ENCODE measurements around the gene C1orf94. TPM values are rescaled to one million over a fixed set of nuclear protein-coding genes. Genes with fewer than 3 reads are reported as not detected.

C1orf94 gene
- total RNA-seq, 1 donor from 2014 or later: not detected

DNA sequence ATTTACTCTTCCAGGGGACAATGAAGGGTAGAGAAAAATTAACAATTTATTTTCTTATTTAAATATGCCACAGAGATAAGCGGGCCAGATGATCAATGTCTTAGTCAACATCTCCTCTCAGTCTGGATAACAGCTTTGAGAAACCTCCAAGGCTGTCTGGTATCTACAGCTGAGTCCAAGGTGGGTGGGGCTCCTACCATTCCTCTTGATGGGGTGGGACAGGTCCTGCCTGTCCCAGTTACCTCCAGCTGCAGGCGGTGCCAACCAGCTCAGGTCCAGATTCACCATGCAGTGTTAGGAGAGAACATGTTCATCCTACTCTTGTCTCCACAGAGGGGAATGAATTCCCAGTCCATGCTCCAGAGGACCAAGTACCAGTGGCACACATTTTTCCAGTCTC is 32.7 kb upstream of the C1orf94 start:
- Histone ChIP-seq H3K4me3 (no peak overlapping the region), H3K9me3 (no peaks in the 10 kb centered on the region), H3K27ac (no peak overlapping the region), H3K4me1 (no peaks in the 10 kb centered on the region), H3K36me3 (no peaks in the 10 kb centered on the region), H3K27me3 (no peaks in the 10 kb centered on the region)
- intact Hi-C loops (cut with DNase I): no loop called here
- ATAC-seq (no peak), DNase-seq (no peak)
- TF ChIP-seq, protein P1, sequence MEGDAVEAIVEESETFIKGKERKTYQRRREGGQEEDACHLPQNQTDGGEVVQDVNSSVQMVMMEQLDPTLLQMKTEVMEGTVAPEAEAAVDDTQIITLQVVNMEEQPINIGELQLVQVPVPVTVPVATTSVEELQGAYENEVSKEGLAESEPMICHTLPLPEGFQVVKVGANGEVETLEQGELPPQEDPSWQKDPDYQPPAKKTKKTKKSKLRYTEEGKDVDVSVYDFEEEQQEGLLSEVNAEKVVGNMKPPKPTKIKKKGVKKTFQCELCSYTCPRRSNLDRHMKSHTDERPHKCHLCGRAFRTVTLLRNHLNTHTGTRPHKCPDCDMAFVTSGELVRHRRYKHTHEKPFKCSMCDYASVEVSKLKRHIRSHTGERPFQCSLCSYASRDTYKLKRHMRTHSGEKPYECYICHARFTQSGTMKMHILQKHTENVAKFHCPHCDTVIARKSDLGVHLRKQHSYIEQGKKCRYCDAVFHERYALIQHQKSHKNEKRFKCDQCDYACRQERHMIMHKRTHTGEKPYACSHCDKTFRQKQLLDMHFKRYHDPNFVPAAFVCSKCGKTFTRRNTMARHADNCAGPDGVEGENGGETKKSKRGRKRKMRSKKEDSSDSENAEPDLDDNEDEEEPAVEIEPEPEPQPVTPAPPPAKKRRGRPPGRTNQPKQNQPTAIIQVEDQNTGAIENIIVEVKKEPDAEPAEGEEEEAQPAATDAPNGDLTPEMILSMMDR (IDR thresholded peaks at IDR 0.05): no peak

DNA sequence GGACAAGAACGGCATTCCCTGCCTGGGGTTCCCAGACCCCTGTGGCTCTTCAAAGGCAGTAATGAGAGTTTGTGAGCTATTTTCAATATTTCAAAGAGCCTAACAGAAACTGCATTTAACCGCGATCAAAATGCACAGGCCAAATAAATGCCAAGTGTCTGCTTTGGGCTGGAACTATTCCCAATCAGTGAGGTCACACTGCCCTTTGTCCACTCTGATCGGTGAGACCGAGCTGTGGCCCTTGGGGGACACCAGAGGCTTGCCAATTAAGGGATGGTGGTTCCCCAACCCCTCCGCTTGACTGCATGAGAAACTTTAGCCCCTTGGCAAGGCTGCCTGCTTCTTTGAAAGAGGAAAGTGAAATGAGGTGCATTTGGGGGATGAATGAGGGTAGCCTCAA is 31.9 kb upstream of the C1orf94 start:
- DNase-seq (no peak), ATAC-seq (no peak)
- TF ChIP-seq, protein P1 (IDR thresholded peaks at IDR 0.05): no peak

DNA sequence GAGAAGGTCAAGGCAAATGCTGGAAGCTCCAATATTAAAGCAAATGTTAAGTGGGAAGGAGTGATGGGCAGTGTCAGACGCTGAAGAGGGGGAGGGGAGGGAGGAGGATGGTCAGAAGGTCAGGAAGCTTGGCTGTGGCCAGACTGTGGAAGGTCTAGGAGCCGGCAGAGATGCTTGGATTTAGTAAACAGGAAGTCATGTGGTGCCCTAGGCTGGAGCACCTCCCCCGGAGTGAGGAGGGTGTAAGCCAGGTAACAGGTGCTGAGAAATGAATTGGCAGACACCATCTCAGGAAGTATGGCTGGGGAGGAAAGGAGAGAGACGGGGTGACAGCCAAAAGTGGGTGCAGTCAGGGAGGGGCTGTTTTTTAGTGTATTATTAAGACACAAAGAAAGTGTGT is 29.4 kb upstream of the C1orf94 start:
- DNase-seq (no peak), ATAC-seq (no peak)
- H3K27ac ChIP-seq: no peak overlapping the region
- no peaks in the 10 kb centered on the region for H3K36me3 ChIP-seq
- no peak overlapping the region for H3K4me3 ChIP-seq
- TF ChIP-seq, protein P1 (IDR thresholded peaks at IDR 0.05): no peak
- H3K27me3 ChIP-seq: no peaks in the 10 kb centered on the region
- H3K4me1 ChIP-seq: no peaks in the 10 kb centered on the region
- H3K9me3 ChIP-seq: no peaks in the 10 kb centered on the region
- intact Hi-C loops (cut with DNase I): no loop called here

More for the DNA sequence above, 31.9 kb upstream of the C1orf94 start:
- H3K9me3 ChIP-seq: no peaks in the 10 kb centered on the region
- no peaks in the 10 kb centered on the region for H3K27me3 ChIP-seq
- no peaks in the 10 kb centered on the region for H3K36me3 ChIP-seq
- intact Hi-C loops (cut with DNase I): no loop called here
- H3K4me3 ChIP-seq: no peak overlapping the region
- H3K4me1 ChIP-seq: no peaks in the 10 kb centered on the region
- H3K27ac ChIP-seq: no peak overlapping the region

DNA sequence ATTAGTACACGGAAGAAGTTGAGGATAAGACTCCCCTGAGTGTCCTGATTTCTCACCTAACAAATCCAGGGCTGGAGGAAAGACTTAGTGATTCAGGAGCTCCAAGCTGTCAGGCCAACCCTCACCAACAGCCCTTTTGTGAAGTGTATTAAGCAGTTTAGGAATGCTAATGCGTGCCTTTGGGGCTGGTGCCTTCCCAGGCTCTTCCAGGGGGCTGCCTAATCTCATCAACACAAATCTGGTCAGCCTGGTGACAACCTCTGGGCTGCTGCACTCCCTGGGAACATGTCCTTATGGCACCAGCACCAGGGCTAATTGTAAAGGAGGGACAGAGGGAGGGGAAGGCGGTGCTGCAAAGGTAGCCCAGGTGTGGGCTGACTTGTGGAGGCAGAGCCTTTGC is 27.2 kb upstream of the C1orf94 start:
- Histone ChIP-seq H3K4me1 (no peaks in the 10 kb centered on the region), H3K27ac (no peak overlapping the region), H3K36me3 (no peaks in the 10 kb centered on the region), H3K27me3 (no peaks in the 10 kb centered on the region), H3K4me3 (no peak overlapping the region), H3K9me3 (no peaks in the 10 kb centered on the region)
- intact Hi-C loops (cut with DNase I): no loop called here
- DNase-seq: no peak
- TF ChIP-seq, protein P1 (IDR thresholded peaks at IDR 0.05): no peak
- ATAC-seq: no peak

DNA sequence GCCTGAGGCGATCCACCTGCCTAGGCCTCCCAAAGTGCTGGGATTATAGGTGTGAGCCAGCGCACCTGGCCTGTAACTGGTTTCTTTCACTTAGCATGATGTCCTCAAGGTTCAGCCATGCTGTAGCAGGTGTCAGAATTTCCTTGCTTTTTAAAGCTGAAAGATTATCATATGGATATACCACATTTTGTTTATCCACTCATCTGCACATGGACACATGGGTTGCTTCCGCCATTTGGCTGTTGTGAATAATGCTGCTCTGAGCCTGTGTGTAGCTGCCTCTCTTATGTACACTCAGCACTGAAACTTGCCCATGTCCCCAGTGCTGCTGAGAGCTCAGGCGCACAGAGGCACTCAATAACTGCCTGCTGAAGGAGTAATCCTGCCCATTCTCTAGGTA is 23.5 kb upstream of the C1orf94 start:
- no peaks in the 10 kb centered on the region for H3K4me1 ChIP-seq
- H3K9me3 ChIP-seq: no peaks in the 10 kb centered on the region
- no peak for DNase-seq
- TF ChIP-seq, protein P1 (IDR thresholded peaks at IDR 0.05): no peak
- intact Hi-C loops (cut with DNase I): no loop called here
- ATAC-seq: no peak
- no peak overlapping the region for H3K27ac ChIP-seq
- no peak overlapping the region for H3K4me3 ChIP-seq
- H3K36me3 ChIP-seq: no peaks in the 10 kb centered on the region
- H3K27me3 ChIP-seq: no peaks in the 10 kb centered on the region

DNA sequence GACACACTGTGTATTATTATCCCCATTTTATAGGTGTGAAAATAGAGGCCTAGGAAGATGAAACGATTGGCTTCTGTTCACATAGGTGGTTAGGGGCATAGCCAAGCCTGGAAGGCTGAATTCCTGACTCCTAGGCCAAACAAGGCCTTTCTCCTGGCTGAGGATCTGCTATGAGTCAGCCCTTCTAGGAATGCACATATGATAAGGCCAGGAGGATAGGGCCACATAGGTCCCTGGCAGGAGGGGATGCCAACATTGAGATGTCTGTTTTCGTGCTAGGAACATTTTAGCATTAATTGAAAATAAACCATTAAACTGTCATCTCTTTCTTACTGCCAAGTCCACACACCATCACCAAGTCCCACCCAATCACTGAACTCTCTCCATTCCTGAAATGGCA is 20.8 kb upstream of the C1orf94 start:
- Histone ChIP-seq H3K4me3 (no peak overlapping the region), H3K27ac (no peak overlapping the region), H3K9me3 (no peaks in the 10 kb centered on the region), H3K4me1 (no peaks in the 10 kb centered on the region), H3K36me3 (no peaks in the 10 kb centered on the region), H3K27me3 (peaks cover 5% of the 10 kb centered on the region)
- DNase-seq (no peak), ATAC-seq (no peak)
- TF ChIP-seq, protein P1 (IDR thresholded peaks at IDR 0.05): no peak
- intact Hi-C loops (cut with DNase I): no loop called here

Measured in upper lobe of right lung (tissue), 1 donor.